Measurements from ENCODE around the gene GOLIM4. TPM values are rescaled to one million over a fixed set of nuclear protein-coding genes. Genes with fewer than 3 reads are reported as not detected.

GOLIM4 gene
- total RNA-seq, 2 experiments from 2014 or later, result 0.28 to 0.36 TPM

DNA sequence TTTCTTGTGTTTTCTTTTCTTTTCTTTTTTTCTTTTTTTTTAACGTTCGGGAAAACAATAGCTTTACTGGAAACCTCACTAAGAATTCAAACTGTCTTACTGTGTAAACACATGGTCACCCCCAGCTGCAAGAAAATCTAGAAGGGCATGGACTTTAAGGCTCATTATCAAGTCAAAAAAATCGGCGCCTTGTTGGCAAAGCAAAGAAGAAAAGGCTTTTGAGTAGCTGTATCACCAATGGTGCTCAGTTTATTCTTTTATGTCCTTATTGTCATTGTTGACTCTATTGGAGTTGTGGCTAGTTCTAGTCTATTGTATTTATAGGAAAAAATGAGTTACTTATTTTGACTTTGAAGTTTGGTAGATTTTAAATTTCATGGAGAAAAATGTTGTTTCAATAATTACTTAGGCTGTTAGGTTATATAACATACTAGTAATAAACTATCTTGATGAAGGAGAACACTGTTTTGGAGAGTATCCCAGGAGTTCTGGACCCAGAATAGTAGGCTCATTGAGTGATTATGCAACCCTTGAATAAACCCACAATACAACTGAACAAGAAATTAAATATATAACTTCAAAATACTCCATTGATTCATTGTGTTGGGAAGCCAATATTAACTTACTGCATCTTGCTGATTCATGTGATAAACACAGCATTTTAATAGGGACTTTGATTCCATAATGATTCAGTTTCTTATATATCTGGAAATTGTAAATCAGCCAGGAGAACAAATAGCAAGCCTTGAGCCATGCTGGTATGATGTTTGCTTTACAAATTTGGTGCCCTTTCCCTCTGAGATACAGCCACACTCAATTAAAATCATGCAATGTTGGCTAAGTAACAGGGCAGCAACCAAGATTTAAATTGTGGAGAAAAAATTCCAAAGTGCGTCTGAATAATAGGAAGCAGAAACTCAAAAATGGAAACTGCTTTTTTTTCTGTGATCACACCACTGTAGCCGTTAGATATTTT, 27.8 kb upstream of the GOLIM4 start:
- intact Hi-C loops (cut with DNase I, micrococcal nuclease), result no loop called here
- TF ChIP-seq, protein P1, sequence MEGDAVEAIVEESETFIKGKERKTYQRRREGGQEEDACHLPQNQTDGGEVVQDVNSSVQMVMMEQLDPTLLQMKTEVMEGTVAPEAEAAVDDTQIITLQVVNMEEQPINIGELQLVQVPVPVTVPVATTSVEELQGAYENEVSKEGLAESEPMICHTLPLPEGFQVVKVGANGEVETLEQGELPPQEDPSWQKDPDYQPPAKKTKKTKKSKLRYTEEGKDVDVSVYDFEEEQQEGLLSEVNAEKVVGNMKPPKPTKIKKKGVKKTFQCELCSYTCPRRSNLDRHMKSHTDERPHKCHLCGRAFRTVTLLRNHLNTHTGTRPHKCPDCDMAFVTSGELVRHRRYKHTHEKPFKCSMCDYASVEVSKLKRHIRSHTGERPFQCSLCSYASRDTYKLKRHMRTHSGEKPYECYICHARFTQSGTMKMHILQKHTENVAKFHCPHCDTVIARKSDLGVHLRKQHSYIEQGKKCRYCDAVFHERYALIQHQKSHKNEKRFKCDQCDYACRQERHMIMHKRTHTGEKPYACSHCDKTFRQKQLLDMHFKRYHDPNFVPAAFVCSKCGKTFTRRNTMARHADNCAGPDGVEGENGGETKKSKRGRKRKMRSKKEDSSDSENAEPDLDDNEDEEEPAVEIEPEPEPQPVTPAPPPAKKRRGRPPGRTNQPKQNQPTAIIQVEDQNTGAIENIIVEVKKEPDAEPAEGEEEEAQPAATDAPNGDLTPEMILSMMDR (IDR thresholded peaks at IDR 0.05), result no peak
- Mint-ChIP-seq H3K36me3 (ENCODE audit: low read depth) (no peaks in the 10 kb centered on the region), H3K4me3 (no peak overlapping the region), H3K27me3 (peaks cover 3% of the 10 kb centered on the region), H3K9me3 (no peaks in the 10 kb centered on the region), H3K27ac (no peak overlapping the region), H3K4me1 (ENCODE audit: low read depth) (no peaks in the 10 kb centered on the region)
- Histone ChIP-seq H3K9me3 (ENCODE audit: control insufficient read depth in 1 of 2, insufficient read depth in 1 of 2, low read length in 2 of 2) (peaks cover 0 to 4% of the 10 kb centered on the region in 2 experiments), H3K4me1 (ENCODE audit: insufficient read depth, low read length) (no peaks in the 10 kb centered on the region), H3K36me3 (ENCODE audit: insufficient read depth, low read length) (no peaks in the 10 kb centered on the region), H3K27me3 (ENCODE audit: control insufficient read depth in 1 of 2, insufficient read depth in 2 of 2, low read length in 2 of 2) (no peaks in the 10 kb centered on the region), H3K27ac (ENCODE audit: low read depth in 1 of 2, low read length in 2 of 2) (no peak overlapping the region), H3K4me3 (ENCODE audit: low read length) (no peak overlapping the region)
- ChIA-PET POLR2A (no interaction called here), CTCF (no interaction called here)
- no peak for DNase-seq
- no peak for ATAC-seq (ENCODE audit: poor library complexity)

DNA sequence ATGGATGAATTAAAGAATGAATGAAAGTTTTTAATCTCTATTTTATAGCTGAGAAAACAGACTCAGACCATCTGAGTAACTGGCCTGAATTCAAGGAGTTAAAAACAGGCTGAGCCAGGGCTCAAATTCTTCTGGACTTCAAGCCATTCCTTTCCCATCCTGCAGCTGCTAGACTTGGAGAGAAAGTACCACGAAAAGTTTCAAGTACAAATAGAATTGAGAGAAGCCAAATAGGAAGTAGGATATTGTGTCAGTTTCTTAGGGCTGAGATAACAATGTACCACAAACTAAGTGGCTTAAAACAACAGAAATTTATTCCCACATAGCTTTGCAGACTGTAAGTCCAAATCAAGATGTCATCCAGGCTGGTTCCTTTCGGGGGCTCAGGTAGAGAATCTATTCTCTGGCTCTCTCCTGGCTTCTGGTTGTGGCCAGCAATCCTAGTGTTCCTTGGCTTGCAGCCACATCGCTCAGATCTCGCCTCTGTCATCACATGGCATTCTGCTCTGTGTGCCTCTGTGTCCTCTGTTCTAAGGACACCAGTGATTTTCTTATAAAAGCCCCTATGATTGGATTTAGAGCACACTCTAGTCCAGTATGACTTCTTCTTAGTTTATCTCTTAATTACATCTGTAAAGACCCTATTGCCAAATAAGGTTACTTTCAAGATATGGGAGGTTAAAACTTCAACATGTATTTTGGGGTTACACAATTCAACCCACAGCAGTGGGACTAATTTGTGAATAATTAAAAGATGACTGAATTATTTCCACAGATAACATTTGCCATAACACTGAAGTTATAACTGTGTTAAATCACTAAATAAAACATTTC, 25.7 kb upstream of the GOLIM4 start:
- CTCF ChIA-PET, result no interaction called here
- POLR2A ChIA-PET, result no interaction called here
- H3K4me3 ChIP-seq (ENCODE audit: low read length), result no peak overlapping the region
- TF ChIP-seq, protein P1 (IDR thresholded peaks at IDR 0.05), result no peak
- H3K27ac ChIP-seq (ENCODE audit: low read depth in 1 of 2, low read length in 2 of 2), result no peak overlapping the region
- no peaks in the 10 kb centered on the region for H3K4me1 ChIP-seq (ENCODE audit: insufficient read depth, low read length)
- Mint-ChIP-seq H3K4me3 (no peak overlapping the region), H3K9me3 (no peaks in the 10 kb centered on the region), H3K4me1 (ENCODE audit: low read depth) (no peaks in the 10 kb centered on the region), H3K36me3 (ENCODE audit: low read depth) (no peaks in the 10 kb centered on the region), H3K27me3 (peaks cover 3% of the 10 kb centered on the region), H3K27ac (no peak overlapping the region)
- H3K27me3 ChIP-seq (ENCODE audit: control insufficient read depth in 1 of 2, insufficient read depth in 2 of 2, low read length in 2 of 2), result no peaks in the 10 kb centered on the region
- no peaks in the 10 kb centered on the region for H3K36me3 ChIP-seq (ENCODE audit: insufficient read depth, low read length)
- intact Hi-C loops (cut with DNase I, micrococcal nuclease), result no loop called here
- no peaks in the 10 kb centered on the region for H3K9me3 ChIP-seq (ENCODE audit: control insufficient read depth in 1 of 2, insufficient read depth in 1 of 2, low read length in 2 of 2)
- no peak for DNase-seq
- no peak for ATAC-seq (ENCODE audit: poor library complexity)

DNA sequence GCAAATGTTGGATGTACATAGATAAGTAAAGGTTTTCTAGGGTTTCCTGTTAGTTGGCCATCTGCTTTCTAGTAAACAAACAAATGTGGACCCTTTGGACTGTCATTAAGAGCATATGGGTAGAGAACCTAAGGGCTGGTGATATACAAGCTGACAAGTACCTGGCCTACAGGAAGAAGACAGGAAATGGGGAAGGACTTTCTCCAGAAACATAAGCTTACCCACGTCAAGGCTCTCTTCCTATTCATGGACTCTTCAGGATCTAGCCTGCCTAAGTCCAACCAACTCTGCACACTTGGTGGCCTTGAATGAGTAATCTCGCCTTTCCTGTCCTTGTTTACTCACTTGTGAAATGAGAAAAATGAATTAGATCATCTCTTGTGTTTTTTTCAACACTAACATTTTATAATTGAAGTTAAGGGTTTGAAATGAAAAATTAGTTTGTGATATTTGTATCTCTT, 22.2 kb upstream of the GOLIM4 start:
- H3K4me1 ChIP-seq (ENCODE audit: insufficient read depth, low read length), result no peaks in the 10 kb centered on the region
- TF ChIP-seq, protein P1 (IDR thresholded peaks at IDR 0.05), result no peak
- no peak overlapping the region for H3K4me3 ChIP-seq (ENCODE audit: low read length)
- H3K4me1 Mint-ChIP-seq (ENCODE audit: low read depth), result no peaks in the 10 kb centered on the region
- H3K9me3 Mint-ChIP-seq, result no peaks in the 10 kb centered on the region
- ChIA-PET POLR2A (no interaction called here), CTCF (no interaction called here)
- intact Hi-C loops (cut with DNase I, micrococcal nuclease), result no loop called here
- H3K27me3 ChIP-seq (ENCODE audit: control insufficient read depth in 1 of 2, insufficient read depth in 2 of 2, low read length in 2 of 2), result no peaks in the 10 kb centered on the region
- no peaks in the 10 kb centered on the region for H3K27me3 Mint-ChIP-seq
- no peaks in the 10 kb centered on the region for H3K36me3 Mint-ChIP-seq (ENCODE audit: low read depth)
- ATAC-seq (ENCODE audit: poor library complexity), result no peak
- H3K36me3 ChIP-seq (ENCODE audit: insufficient read depth, low read length), result no peaks in the 10 kb centered on the region
- DNase-seq, result no peak
- no peak overlapping the region for H3K4me3 Mint-ChIP-seq
- no peaks in the 10 kb centered on the region for H3K9me3 ChIP-seq (ENCODE audit: control insufficient read depth in 1 of 2, insufficient read depth in 1 of 2, low read length in 2 of 2)
- no peak overlapping the region for H3K27ac Mint-ChIP-seq
- H3K27ac ChIP-seq (ENCODE audit: low read depth in 1 of 2, low read length in 2 of 2), result no peak overlapping the region

All from CD4-positive, alpha-beta T cell (primary cell).